Heart right ventricle (tissue), 16 donors: Measurements from ENCODE around the gene IKZF2. TPM values are rescaled to one million over a fixed set of nuclear protein-coding genes. Genes with fewer than 3 reads are reported as not detected.

ENCODE experiments used
- ATAC-seq, 8 donors: fragments of 200-7000 bp; cut with Tn5 transposase; one replicate each; pipeline ENCODE4 v1.9.1; 2020; ENCODE audit warnings: mild to moderate bottlenecking in 8 of 8, moderate library complexity in 8 of 8, moderate number of reproducible peaks in 1 of 8
- DNase-seq, 2 donors: peaks; one replicate each; pipeline ENCODE4 v3.0.0-alpha.2; 2020
- H3K27ac ChIP-seq, 10 donors: fragments of 200-600 bp; sonication (generic) in 2 of 10; one replicate each; pipeline versions ENCODE4 v1.5.0 to v1.8.0; 2020 to 2022; ENCODE audit warnings: mild to moderate bottlenecking in 3 of 10
- H3K27me3 ChIP-seq, 7 donors: fragments of 200-600 bp; one replicate each; pipeline ENCODE4 v1.8.0; 2021 to 2022; ENCODE audit warnings: mild to moderate bottlenecking in 2 of 7
- H3K36me3 ChIP-seq, 9 donors: fragments of 200-600 bp; sonication (generic) in 1 of 9; one replicate each; pipeline versions ENCODE4 v1.5.0 to v1.8.0; 2020 to 2022; ENCODE audit warnings: mild to moderate bottlenecking in 2 of 9
- H3K4me1 ChIP-seq, 9 donors: fragments of 200-600 bp; sonication (generic) in 1 of 9; one replicate each; pipeline versions ENCODE4 v1.5.0 to v1.8.0; 2020 to 2022; ENCODE audit warnings: mild to moderate bottlenecking in 4 of 9
- H3K4me3 ChIP-seq, 10 donors: fragments of 200-600 bp; sonication (generic) in 2 of 10; one replicate each; pipeline versions ENCODE4 v1.5.0 to v1.8.0; 2020 to 2022; ENCODE audit warnings: mild to moderate bottlenecking in 7 of 10, moderate library complexity in 2 of 10
- H3K9me3 ChIP-seq, 11 donors: fragments of 200-600 bp in 10 of 11; sonication (generic) in 2 of 11; one replicate each; pipeline versions ENCODE4 v1.5.0 to v1.8.0; 2013 to 2022; ENCODE audit warnings: mild to moderate bottlenecking in 2 of 11, control low read depth in 1 of 11, moderate library complexity in 1 of 11
- CTCF ChIP-seq, 9 donors: fragments of 200-600 bp; sonication (generic) in 2 of 9; IDR thresholded peaks; one replicate each; pipeline versions ENCODE4 v1.5.0 to v1.8.0; 2021 to 2022; ENCODE audit warnings: antibody characterized with exemption in 9 of 9, mild to moderate bottlenecking in 5 of 9, moderate library complexity in 1 of 9
- WGBS, 2 donors: extraction: QIAGEN DNeasy Blood & Tissue Kit; methylation state at CpG; one replicate each; pipeline ENCODE4 v1.1.7; 2013; ENCODE audit warnings: inconsistent platforms in 1 of 2; 5-methylcytosine and 5-hydroxymethylcytosine counted together
- intact Hi-C, 10 donors: fragments of 100-400 bp; cut with DNase I; formaldehyde crosslinking; loops; one replicate each; pipeline versions ENCODE4 v1.11.1 to v1.14.2; 2022
- polyA plus RNA-seq, 2 donors: library from polyadenylated mRNA; stranded (reverse); fragments of 200-250 nt; gene quantifications; one replicate each; pipeline ENCODE4 v1.2.3, GENCODE V29; 2013
- total RNA-seq, 10 donors: library from RNA; stranded (reverse); fragmentation: NEBNext Ultra II Directional in 3 of 10; extraction: Animal tissue kit (Norgen Biotek cat#: 25700) in 3 of 10; gene quantifications; one replicate each; pipeline versions ENCODE4 v1.2.1 to v1.2.4, GENCODE V29; 2021 to 2023
- donor health status: Arrhythmogenic right ventricular cardiomyopathy.
- donor health status: ischemic (EF 13 %, LVEDD 7.1; RV severe dilation, severe dysfunction).
- donor health status: healthy with polysubstance abuse.
- donor health status: DM: no; HTN: yes; CAD: no.
- donor health status: DM: no; HTN: no; CAD: no.
- donor health status: ischemic (EF 25% LVEDD 6.9; RV normal size, moderate dysfunction).
- donor health status: ischemic (EF 25% LVEDD 5.7; RV mildly dilated, moderate dysfunction).
- donor health status: healthy.
- donor health status: DM: yes; HTN: yes; CAD: no.
- donor health status: Ischemic cardiomyopathy.
- donor health status: ischemic (EF 35%, LVEDD 5.7; RV mildly dilated, moderate dysfunction).
- donor health status: nonischemic (EF 11% LVEDD 7.7; RV severe dilation, severe dysfunction).
- donor health status: DM: yes; HTN: yes; CAD: no.
- donor health status: PGD.
- donor health status: ischemic (EF 29% LVEDD 5.4; RV normal size, mild dysfunction).
- donor health status: nonischemic (EF 23%, LVEDD 6.1; RV moderate dilation, normal function).

The IKZF2 gene
- total and polyA plus RNA-seq, 12 donors: 0.36 to 8.1 (median 5.9) TPM

- no peak for TF ChIP-seq CTCF (IDR thresholded peaks at IDR 0.05)
- DNase-seq (no peak), ATAC-seq (no peak)
- no peaks in the 10 kb centered on the region for H3K27me3 ChIP-seq
- H3K27ac ChIP-seq: no peak overlapping the region
- no peaks in the 10 kb centered on the region for H3K9me3 ChIP-seq
- no peaks in the 10 kb centered on the region for H3K36me3 ChIP-seq
- H3K4me3 ChIP-seq: no peak overlapping the region
- no peaks in the 10 kb centered on the region for H3K4me1 ChIP-seq
- intact Hi-C loops: no loop called here
Measured at GRCh38 chr2:213079756-213080155, 71.7 kb downstream of the IKZF2 start.

GRCh38 chr2:213078686-213079085, 72.7 kb downstream of the IKZF2 start:
- no peak overlapping the region for H3K4me3 ChIP-seq
- no peaks in the 10 kb centered on the region for H3K4me1 ChIP-seq
- ATAC-seq (no peak), DNase-seq (no peak)
- no peaks in the 10 kb centered on the region for H3K27me3 ChIP-seq
- no peak for TF ChIP-seq CTCF (IDR thresholded peaks at IDR 0.05)
- H3K36me3 ChIP-seq: no peaks in the 10 kb centered on the region
- intact Hi-C loops: no loop called here
- no peak overlapping the region for H3K27ac ChIP-seq
- 79 to 87% methylated on average over 1 of the region's 1 CpG for WGBS, 2 donors
- no peaks in the 10 kb centered on the region for H3K9me3 ChIP-seq

GRCh38 chr2:213069531-213069930, 81.9 kb downstream of the IKZF2 start:
- Histone ChIP-seq H3K36me3 (no peaks in the 10 kb centered on the region), H3K4me3 (no peak overlapping the region), H3K9me3 (no peaks in the 10 kb centered on the region), H3K27ac (no peak overlapping the region), H3K4me1 (peaks cover 0 to 29% (median 10%) of the 10 kb centered on the region in 9 donors), H3K27me3 (no peaks in the 10 kb centered on the region)
- intact Hi-C loops: loop anchor here in 2 of 10 donors (5.0 to 10.0 kb wide), 2 partner anchors 83 to 125 kb away; partner anchors contain the start of gene IKZF2 (in 1 of the 2)
- no peak for DNase-seq
- 74 to 83% methylated on average over 1 of the region's 1 CpG for WGBS, 2 donors
- ATAC-seq: no peak
- no peak for TF ChIP-seq CTCF (IDR thresholded peaks at IDR 0.05)

GRCh38 chr2:213068676-213069359, 82.6 kb downstream of the IKZF2 start:
- no peak for TF ChIP-seq CTCF (IDR thresholded peaks at IDR 0.05)
- Histone ChIP-seq H3K9me3 (no peaks in the 10 kb centered on the region), H3K4me1 (peaks cover 0 to 29% (median 10%) of the 10 kb centered on the region in 9 donors), H3K27ac (no peak overlapping the region), H3K4me3 (no peak overlapping the region), H3K36me3 (no peaks in the 10 kb centered on the region), H3K27me3 (no peaks in the 10 kb centered on the region)
- intact Hi-C loops: loop anchor here in 2 of 10 donors (5.0 to 10.0 kb wide), 2 partner anchors 83 to 124 kb away; partner anchors contain the start of gene IKZF2 (in 1 of the 2)
- WGBS, 2 donors: 69 to 78% methylated on average over 2 of the region's 2 CpGs
- no peak for DNase-seq
- ATAC-seq: no peak
